HL-60/S4 (cell line): Measurements from ENCODE around the gene LRRC8B.

Experiments
- in situ Hi-C: fragments of 300-500 bp; cut with MboI; formaldehyde crosslinking; loops from 2 replicates; pipeline ENCODE4 v1.14.3; 2022; ENCODE audit warnings: low sequenced_read_pairs

The LRRC8B gene

DNA sequence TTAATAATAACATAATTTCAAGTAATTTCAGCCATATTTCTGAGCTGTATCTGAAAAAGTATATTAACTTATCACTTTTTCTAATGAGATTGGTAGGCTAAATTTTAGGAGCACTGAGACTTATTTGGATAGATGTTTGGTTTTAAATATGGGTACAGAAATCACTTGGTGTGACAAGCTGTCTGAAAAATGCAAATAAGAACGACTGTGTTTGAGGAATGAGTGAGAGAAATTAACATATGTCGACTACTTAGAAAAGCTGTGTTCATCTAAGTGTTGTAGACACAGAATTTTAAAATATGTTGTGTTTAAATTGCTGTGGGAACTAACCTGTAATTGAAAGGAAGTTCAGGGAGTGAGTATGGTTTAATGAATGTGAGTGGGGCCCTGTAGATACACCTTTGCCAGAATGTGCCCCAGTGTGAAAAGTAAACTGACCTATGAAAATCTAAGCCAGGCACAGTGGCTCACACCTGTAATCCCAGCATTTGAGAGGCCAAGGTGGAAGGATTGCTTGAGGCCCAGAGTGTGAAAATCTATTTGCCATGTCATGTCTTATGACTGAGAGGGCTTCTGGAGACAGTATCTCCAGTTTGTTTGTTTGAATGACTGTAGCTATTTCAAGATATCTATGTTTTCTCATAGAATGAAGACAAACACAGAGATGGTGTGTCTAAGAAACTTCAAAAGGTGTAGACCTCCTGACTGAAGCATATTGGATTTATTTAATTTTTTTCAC, 54.5 kb downstream of the LRRC8B start:
- in situ Hi-C loops, result no loop called here

DNA sequence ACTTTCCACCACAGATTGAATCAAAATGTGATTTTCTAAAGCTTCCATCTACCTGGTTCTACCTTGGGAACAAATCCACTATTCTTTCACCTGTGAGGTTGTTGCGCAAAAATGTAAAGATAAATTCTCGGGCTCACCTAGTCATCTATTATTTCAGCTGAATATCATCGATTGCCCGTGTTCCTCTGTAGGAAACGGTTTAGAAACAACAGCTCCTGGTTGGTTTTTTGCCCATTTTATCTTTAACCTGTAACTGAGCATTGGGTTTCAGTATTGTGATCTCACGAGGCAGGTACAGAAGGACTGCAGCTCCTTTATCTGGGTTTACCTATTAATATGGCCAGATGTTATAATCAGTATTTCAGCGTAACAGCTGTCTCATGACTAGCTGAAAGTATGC, 55.4 kb downstream of the LRRC8B start:
- in situ Hi-C loops, result no loop called here

DNA sequence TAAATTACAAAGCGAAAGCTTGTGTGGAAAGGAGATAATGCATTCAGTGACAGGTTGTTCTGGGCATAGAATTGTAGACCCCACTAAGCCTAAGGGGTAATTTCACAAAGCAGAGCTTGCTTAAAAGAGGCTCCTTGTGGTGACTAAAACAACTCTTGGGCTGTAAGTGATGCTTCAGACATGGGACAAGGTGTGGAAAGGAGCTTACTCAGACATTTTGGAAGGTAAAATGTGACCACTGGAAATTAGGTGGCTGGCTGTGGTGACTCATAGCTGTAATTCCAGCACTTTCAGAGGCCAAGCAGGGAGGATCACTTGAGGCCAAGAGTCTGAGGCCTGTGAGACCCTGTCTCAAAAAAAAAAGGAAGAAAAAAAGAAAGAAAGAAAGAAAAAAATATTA, 57.2 kb downstream of the LRRC8B start:
- in situ Hi-C loops, result no loop called here

DNA sequence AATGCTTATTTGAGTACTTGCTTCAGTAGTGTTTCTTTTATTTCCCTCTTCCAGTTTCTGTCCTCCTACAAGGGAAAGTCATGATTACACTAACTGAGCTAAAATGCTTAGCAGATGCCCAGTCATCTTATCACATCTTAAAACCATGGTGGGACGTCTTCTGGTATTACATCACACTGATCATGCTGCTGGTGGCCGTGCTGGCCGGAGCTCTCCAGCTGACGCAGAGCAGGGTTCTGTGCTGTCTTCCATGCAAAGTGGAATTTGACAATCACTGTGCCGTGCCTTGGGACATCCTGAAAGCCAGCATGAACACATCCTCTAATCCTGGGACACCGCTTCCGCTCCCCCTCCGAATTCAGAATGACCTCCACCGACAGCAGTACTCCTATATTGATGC, 57.9 kb downstream of the LRRC8B start:
- in situ Hi-C loops, result no loop called here

DNA sequence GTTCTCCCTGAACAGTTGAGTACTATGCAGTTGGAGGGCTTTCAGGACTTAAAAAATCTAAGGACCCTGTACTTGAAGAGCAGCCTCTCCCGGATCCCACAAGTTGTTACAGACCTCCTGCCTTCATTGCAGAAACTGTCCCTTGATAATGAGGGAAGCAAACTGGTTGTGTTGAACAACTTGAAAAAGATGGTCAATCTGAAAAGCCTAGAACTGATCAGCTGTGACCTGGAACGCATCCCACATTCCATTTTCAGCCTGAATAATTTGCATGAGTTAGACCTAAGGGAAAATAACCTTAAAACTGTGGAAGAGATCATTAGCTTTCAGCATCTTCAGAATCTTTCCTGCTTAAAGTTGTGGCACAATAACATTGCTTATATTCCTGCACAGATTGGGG, 59.6 kb downstream of the LRRC8B start:
- in situ Hi-C loops, result no loop called here

DNA sequence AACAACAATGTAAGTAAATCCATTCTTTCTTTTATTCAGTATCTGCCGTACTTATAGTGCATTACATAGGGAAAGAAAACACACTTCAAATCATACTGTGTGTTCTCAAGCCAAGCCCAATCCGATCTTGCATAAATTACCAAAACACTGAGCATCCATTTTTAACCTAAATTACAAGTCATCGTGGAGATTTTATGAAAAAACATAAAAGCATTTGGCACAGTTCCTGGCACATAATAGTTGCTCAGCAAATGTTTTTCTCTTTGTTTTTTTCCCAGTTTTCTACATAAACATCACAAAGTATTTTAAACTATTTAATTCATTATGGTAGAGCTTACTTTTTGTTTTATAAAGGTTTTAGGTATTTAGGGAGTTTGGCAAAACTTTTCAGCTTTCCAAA, 60.2 kb downstream of the LRRC8B start:
- in situ Hi-C loops, result no loop called here

DNA sequence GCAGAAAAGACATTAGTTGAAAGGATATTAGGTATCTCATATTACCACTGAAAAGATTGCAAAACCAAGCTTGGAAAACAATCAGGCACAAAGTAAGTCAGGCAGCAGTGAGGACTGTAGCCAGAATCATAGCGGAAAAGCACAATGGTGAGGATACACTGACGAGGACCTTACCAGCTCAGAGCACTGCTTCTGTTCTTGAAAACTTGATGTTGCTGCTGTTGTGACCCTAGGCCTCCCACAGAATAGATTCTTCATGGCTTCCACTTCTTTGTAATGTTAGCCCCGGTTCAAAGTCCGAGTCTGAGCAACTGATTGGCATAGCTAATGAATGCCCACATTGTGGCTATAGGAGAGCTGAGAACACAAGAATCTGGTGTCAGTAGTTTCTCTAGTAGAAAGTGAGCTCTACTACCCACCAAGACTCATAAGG, 63.1 kb downstream of the LRRC8B start:
- in situ Hi-C loops, result no loop called here

DNA sequence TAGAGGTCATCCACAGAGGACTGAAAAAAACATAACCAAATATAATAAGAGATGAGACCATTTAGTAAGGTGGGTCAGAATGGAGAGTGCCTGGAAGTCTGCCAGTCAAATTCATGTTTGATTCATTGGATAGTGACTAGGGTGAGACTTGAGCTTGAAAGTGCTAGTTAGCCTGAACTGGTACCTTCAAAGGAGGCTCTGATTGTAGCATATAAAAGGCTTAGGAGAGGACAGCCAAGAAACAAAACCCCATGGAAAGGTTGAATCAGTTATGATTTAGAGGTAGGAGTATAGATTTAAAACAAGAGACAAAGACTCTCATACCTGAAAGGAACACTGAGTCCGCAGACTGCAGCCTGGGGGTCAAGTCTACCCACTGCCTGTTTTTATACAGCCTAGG, 63.9 kb downstream of the LRRC8B start:
- in situ Hi-C loops, result no loop called here

DNA sequence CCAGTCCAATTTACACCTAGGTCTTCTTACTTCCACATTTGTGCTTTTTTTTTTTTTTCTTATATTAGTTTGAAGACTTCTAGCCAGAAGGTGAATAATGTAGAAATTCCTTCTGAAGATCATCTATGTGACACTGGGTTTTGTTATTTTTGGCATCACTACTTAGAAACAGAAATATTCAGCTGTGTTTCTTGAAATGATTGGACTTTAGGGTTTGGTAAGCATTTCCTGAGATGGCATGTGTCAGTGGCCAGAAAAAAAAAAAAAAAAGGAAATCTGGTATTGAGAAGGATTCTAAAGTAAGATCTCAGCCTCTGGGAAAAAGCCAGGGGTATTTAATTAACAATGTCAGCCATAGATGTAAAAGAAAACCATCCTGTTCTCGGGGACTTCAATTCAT, 64.9 kb downstream of the LRRC8B start:
- in situ Hi-C loops, result no loop called here

DNA sequence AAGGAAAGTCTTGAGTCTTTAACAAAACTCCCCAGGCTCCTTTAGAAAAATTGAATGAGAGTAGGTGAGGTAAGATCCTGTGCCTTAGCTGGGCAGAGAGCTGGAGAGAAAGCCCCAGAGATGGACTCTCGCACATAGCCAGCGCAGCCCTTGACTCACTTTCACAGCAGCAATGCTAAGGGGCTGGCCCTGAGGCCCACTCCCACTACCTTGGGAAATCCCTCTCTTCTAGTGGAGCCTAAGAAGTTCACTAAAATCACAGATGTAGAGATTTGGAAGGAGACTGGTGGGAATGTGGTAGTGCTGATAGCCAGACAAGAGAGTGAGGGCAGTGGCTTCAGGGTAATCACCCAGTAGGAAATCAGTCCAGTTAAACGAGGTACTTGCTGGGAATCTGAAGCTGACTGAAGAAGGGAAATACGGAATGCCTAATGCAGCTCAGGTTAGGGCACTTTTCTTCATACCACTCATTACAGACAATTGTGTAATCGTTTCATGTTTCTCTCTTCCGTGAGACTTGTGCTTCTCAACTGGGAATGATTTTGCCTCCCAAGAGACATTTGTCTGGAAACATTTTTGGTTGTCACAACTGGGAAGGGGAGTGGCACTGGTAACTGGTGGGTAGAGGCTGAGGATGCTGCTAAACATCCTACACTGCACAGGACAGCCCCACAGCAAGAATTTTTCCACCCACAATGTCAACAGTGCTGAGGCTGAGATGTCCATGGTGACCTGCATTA, 65.9 kb downstream of the LRRC8B start:
- in situ Hi-C loops, result loop anchor here (10.0 kb wide), 1 partner anchor 116 kb away; no protein-coding TSS in a partner anchor

DNA sequence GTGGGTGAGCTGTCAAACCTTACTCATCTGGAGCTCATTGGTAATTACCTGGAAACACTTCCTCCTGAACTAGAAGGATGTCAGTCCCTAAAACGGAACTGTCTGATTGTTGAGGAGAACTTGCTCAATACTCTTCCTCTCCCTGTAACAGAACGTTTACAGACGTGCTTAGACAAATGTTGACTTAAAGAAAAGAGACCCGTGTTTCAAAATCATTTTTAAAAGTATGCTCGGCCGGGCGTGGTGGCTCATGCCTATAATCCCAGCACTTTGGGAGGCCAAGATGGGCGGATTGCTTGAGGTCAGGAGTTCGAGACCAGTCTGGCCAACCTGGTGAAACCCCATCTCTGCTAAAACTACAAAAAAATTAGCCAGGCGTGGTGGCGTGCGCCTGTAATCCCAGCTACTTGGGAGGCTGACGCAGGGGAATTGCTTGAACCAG, 68.3 kb downstream of the LRRC8B start:
- in situ Hi-C loops, result loop anchor here (10.0 kb wide), 1 partner anchor 118 kb away; no protein-coding TSS in a partner anchor

DNA sequence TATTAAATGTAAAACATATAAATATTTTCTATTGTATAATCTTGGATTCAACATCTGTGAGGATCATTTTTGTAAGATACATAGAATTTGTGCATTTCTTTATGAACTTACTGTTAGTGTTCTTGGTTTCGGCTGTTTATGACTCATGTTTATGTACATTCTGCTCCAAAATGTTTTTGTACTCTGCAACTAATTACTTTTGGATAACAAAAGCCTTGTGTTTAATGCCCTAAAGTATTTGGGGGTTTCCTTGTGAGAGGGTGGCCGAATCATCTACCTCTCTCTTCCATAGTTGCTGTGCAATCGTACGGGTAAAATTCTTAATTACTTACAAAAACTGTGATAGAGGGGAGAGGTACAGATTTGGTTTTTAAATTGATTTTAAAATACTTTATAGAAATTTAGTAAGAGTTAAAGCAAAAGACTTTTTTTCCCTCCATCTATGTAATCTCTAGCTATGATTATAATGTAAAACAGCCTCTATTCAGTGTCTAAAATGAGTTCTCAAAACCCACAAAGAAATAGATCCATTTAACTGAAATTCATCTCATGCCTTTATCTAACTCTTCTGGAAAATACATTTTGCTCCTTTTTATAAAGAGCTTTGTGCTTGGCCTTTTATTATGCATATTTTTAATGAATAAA, 69.6 kb downstream of the LRRC8B start:
- in situ Hi-C loops, result loop anchor here (10.0 kb wide), 1 partner anchor 119 kb away; no protein-coding TSS in a partner anchor

DNA sequence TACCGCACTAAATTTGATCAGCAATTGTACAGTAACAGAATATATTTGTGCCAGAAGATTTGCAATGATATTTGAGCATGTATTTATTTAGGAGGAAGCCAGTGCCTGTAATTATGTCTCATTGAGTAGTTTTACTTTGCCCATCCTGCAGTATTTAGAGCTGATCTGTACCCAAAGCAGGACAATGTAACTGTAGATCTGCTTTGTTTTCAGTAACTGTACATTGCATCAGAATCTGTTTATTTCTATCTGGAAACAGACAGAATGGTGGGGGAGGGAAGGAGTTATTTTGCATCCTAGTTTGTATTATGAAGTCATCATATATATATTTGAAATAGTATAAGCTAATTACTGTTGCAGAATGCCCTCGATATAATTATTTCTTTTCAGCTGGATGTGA, 72.1 kb downstream of the LRRC8B start:
- in situ Hi-C loops, result loop anchor here (10.0 kb wide), 1 partner anchor 122 kb away; no protein-coding TSS in a partner anchor

DNA sequence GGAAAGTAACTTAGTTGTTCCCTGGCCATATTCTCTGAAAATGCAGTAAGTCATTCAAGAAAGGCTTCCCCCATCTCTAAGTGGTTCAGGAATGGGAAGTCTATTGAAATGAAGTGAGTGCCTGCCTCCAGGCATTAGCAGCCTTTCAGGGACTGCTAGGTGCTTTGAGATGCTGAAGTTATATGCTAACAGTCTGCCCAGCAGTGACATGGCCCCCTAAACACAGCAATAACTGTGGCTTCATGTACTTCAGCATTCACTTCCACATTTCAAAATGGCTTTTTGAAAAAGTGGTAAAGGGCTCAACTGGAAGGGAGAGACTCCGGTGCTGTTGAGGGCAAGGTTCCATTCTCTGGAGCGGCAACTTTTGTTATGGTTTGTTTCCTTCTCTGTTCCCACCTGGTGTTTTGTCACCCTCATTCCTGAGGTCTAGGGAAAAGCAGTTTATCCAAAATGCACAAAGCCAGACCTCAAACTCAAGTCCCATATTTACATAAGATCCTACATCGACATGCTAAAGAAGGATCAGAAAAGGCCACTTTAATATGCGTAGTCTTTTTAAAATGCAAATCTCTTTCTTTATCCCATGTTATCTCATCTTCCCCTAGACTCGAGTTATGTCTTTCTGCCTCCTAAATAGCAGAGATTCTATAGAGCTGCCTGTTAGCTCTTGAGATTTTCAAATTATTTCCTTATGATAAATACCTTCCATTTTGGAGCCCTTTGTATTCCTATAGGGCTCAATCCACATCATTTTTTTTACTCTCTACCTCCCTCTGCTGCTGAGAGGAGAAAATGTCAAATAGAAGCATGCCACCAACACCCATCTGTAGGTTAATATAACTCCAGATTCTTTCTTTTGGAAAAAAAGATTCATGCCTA, 74.1 kb downstream of the LRRC8B start:
- in situ Hi-C loops, result loop anchor here (10.0 kb wide), 1 partner anchor 124 kb away; no protein-coding TSS in a partner anchor

DNA sequence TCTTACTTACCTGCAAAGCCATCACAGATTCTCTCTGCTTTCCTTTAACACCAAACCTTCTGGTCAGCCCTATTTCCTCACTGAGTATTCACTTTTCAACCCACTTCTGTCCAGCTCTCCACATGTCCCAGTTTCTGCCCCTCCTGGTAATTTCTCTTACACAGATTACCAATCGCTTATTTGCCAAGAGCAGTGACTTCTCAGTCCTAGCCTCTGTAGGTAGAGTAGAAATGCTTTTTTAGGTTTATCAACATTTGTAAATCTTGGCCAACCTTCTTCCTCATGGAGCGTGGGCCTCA, 74.7 kb downstream of the LRRC8B start:
- in situ Hi-C loops, result loop anchor here (10.0 kb wide), 1 partner anchor 124 kb away; no protein-coding TSS in a partner anchor

DNA sequence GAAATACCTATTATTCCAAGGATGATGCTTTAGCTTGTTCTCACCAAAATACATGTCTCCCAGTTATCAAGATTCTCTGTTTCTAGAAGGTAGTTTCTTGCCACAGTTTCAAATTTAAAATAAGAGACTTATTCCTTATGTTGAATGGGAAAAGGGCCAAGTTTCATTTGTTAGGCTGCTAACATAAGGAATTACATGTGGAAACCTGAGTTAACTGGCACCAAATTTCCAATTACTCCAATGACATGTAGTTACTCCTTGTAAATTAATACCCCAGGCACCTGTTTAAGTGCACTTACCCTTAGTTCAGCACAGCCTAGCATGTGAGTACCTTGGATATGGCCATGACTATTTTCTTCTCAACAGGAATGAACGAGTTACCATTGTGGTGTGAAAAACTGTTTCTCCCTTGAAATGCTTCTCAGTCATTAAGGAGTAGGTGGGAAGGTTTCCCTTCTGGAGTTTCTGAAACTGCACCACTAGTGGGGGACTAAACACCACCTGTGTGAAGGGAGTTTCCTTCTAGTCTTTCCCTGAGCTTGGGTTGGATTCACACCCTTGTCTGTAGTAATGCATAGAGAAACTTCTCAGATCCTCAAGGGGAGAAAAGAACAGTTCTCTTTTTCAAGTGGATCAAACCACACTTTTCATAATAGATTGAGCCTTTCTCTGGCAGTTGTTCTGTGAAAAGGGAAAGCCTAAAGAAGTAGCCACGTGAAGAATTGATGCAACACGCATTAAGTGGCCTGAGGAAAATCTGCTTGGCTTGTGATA, 76.0 kb downstream of the LRRC8B start:
- in situ Hi-C loops, result no loop called here

DNA sequence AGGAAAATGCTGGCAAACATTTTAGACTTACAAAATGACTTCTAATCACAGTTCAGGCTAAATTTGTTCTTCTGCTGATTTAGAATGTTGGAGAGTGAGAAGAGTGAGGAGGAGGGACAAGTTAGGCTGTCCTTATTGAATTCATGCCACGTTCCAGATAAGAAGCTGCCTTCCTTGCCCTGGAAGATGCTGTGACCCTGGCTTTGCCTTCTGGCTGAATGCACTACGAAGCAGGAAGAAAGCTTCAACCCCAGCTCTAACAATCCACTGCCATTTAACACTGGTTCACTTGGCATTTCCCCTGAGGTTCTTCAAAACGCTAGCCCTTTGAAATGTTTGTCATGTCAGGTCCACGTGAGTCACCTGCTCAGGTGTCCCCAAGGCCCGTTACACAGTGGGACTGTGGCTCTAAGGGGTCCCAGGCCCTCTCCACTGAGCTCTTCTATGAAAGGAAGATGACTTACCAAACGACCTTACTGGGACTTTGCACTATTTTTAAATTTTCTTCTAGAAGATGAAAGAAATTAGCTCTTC, 78.3 kb downstream of the LRRC8B start:
- in situ Hi-C loops, result no loop called here

DNA sequence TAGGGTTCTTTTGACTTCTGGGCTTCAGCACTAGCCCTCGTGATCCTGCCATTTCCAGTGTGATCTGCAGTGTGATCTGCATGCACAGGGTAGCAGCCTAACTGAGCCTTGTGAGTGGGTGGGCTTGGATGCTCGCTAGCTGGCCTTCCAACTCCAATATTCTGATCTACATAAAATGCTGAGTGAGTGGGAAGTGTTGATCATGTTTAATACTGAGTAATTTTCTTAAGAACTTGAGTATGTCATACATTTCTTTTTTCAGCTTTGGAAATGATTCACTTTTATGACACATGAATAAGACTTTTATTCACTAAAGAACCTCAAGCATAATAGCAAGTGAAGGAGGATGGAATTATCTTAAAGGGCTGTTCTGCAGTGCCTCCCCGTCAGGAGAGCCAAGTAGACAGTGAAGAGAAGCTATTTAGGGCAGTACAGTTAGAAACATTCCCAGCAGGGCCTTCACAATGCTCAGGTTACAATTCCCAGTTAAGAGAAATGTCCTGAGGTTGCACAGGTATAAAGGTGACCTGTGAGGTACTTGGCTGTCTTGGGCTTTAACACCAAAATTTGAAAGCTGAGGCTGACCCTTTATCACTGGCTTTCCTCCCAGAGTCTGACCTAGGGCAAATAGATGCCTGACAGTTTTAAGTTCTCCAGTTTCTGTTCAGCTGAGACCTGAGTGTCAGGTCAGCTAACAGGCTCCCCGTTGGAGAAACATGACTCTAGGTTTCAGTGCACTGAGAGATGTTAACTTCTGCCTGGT, 79.2 kb downstream of the LRRC8B start:
- in situ Hi-C loops, result no loop called here

DNA sequence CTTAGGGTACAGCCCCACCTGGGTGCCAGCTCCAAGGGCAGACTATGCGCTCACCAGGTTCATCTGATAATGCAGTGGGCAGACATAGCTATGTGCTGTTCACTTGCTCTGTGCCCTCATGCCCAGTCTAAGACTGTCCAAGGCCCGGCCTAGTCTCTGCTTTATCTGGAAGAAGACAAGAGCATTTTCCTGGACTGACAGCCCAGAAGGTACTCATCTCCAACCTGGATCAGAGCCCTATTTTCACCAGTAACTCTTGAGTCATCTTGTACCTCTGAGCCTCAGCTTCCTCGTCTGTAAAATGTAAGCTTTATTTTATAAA, 79.7 kb downstream of the LRRC8B start:
- in situ Hi-C loops, result no loop called here
